ENCODE results near the gene WWTR1. TPM values are rescaled to one million over a fixed set of nuclear protein-coding genes. Genes with fewer than 3 reads are reported as not detected.

Gene WWTR1
- total and polyA plus RNA-seq, 2 of the 8 experiments (the other 6 are each of a cell fraction or from before 2014, with no cell fraction given): 15.7 to 18.6 TPM

DNA sequence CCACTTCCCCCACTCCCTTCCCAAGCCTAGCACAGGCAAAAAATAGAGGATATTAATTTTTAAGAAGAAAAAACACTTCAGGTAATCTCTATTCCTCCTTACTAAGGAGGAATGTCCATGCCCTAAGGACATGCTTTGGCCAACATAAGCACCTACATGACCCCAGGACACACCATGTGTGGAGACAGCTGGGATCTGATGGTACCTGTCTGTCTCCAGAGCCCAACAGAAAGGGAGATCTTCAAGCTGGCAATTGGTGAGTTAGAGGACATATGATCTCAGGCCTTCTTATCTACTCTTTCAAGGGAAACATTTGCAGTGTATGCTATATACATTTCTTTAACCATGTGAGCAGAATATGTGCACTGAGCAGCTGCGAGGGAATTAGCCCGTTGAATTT lies 176.3 kb downstream of the WWTR1 start:
- WGBS, 2 experiments (ENCODE audit: extremely low coverage in 1 of 2, insufficient coverage in 1 of 2, insufficient read length in 1 of 2, insufficient replicate concordance in 2 of 2, low coverage in 1 of 2, low lambda C conversion rate in 2 of 2, missing lambda C conversion rate in 1 of 2): 100% methylated on average over 2 of the region's 2 CpGs; no CpG with 5 or more reads in 1 of the 2 experiments
- TF ChIP-seq GABPA (IDR thresholded peaks at IDR 0.05; ENCODE audit: borderline replicate concordance, insufficient read depth, low read length): no peak
- TF ChIP-seq JUN (IDR thresholded peaks at IDR 0.05; ENCODE audit: low read depth, low read length): no peak
- no peak for TF ChIP-seq TCF12 (IDR thresholded peaks at IDR 0.05; ENCODE audit: low read depth, low read length)
- TF ChIP-seq BCL11A (IDR thresholded peaks at IDR 0.05; ENCODE audit: low read depth in 2 of 2, low read length in 2 of 2): no peak
- TF ChIP-seq SP2 (IDR thresholded peaks at IDR 0.05; ENCODE audit: low read length): no peak
- no peak for TF ChIP-seq EZH2 (IDR thresholded peaks at IDR 0.05; ENCODE audit: low read depth, low read length, severe bottlenecking)
- TF ChIP-seq SIN3A (conservative IDR thresholded peaks at IDR 0.05 in 1 of 2, IDR thresholded peaks at IDR 0.05 in 1 of 2; ENCODE audit: low read depth in 1 of 2, low read length in 2 of 2): no peak
- no peak for TF ChIP-seq FOSL1 (IDR thresholded peaks at IDR 0.05; ENCODE audit: insufficient read depth, low read depth, low read length)
- no peak for TF ChIP-seq SIRT6 (IDR thresholded peaks at IDR 0.05; ENCODE audit: low read length)

More for the DNA sequence above, 176.3 kb downstream of the WWTR1 start:
- no peak overlapping the region for H2BK120ac ChIP-seq (replicated peaks; ENCODE audit: low read depth, low read length)
- H2BK15ac ChIP-seq (ENCODE audit: low read length): no peak overlapping the region
- no peak overlapping the region for H3K4ac ChIP-seq (replicated peaks; ENCODE audit: insufficient read length, low read depth, low read length)
- no peak overlapping the region for H2BK12ac ChIP-seq (ENCODE audit: low read depth, low read length)
- H3K4me1 ChIP-seq (replicated peaks in 1 of 4; ENCODE audit: control insufficient read depth in 3 of 4, insufficient read depth in 4 of 4, low read length in 3 of 4): no peaks in the 10 kb centered on the region
- no peaks in the 10 kb centered on the region for H3K27me3 ChIP-seq (replicated peaks in 1 of 4; ENCODE audit: control insufficient read depth in 3 of 4, extremely low read depth in 1 of 4, insufficient read depth in 3 of 4, low read length in 3 of 4)
- H3K23ac ChIP-seq (ENCODE audit: insufficient read length): no peak overlapping the region
- H3K79me2 ChIP-seq (ENCODE audit: control insufficient read depth in 1 of 2, insufficient read depth in 2 of 2, low read length in 2 of 2): no peaks in the 10 kb centered on the region
- no peaks in the 10 kb centered on the region for H3K23me2 ChIP-seq (ENCODE audit: low read depth, low read length)
- H2AK5ac ChIP-seq (ENCODE audit: low read depth, low read length): no peak overlapping the region
- no peaks in the 10 kb centered on the region for H4K20me1 ChIP-seq (replicated peaks in 1 of 2; ENCODE audit: control insufficient read depth in 1 of 2, insufficient read depth in 2 of 2, low read length in 2 of 2)
- H4K8ac ChIP-seq (ENCODE audit: extremely low read depth, insufficient read depth, low read length): no peak overlapping the region
- H3K9ac ChIP-seq (replicated peaks in 1 of 4; ENCODE audit: extremely low read depth in 1 of 4, low read depth in 3 of 4, low read length in 3 of 4): no peak overlapping the region
- ChIA-PET CTCF (ENCODE audit: partially characterized antibody) (interaction anchor here (0.8 to 4.4 kb wide), 8 partner anchors 14 to 529 kb away, joined by 3 to 53 read pairs (median 8); no protein-coding TSS in a partner anchor), POLR2A (ENCODE audit: partially characterized antibody) (no interaction called here)
- no peak overlapping the region for H3K56ac ChIP-seq (replicated peaks; ENCODE audit: insufficient read length, low read depth, low read length)
- no peak overlapping the region for H2BK20ac ChIP-seq (ENCODE audit: low read length)
- DNase-seq (ENCODE audit: low read depth in 1 of 2, low spot score in 2 of 2) (no peak), FAIRE-seq (no peak)
- H3K14ac ChIP-seq (ENCODE audit: insufficient read length): no peak overlapping the region
- H3K9me3 ChIP-seq (ENCODE audit: insufficient read depth in 2 of 2, low read depth in 1 of 2, low read length in 1 of 2): no peaks in the 10 kb centered on the region
- no peak overlapping the region for H3K4me2 ChIP-seq (ENCODE audit: insufficient read depth in 1 of 2, low read depth in 2 of 2, low read length in 2 of 2)
- H2AFZ ChIP-seq (ENCODE audit: low read length): no peak overlapping the region
- no peak overlapping the region for H2BK5ac ChIP-seq (ENCODE audit: low read depth, low read length)
- H3K4me3 ChIP-seq (ENCODE audit: extremely low read depth in 1 of 4, insufficient read depth in 2 of 4, low read depth in 3 of 4, low read length in 4 of 4): no peak overlapping the region
- H4K91ac ChIP-seq (replicated peaks; ENCODE audit: insufficient read length, low read length): no peak overlapping the region
- H3K27ac ChIP-seq (ENCODE audit: low read depth, low read length): no peak overlapping the region
- H4K5ac ChIP-seq (ENCODE audit: insufficient read length, low read depth, low read length): no peak overlapping the region
- no peaks in the 10 kb centered on the region for H3K79me1 ChIP-seq (ENCODE audit: low read depth, low read length)
- no peak overlapping the region for H3K18ac ChIP-seq (ENCODE audit: extremely low read depth, low read length)
- no peaks in the 10 kb centered on the region for H3K36me3 ChIP-seq (ENCODE audit: control insufficient read depth in 2 of 4, insufficient read depth in 4 of 4, low read length in 3 of 4)
